CD14-positive monocyte (primary cell): ENCODE results near the gene COL9A3. TPM values are rescaled to one million over a fixed set of nuclear protein-coding genes. Genes with fewer than 3 reads are reported as not detected.

Experiments
- DNase-seq, 3 donors: peaks; one replicate each; pipeline ENCODE4 v3.0.0-alpha.2; 2011 to 2022
- H2AFZ ChIP-seq: 2 replicates; pipeline ENCODE4 v1.6.0; 2012; ENCODE audit warnings: mild to moderate bottlenecking, low read depth, low read length, inconsistent platforms; ENCODE audit not compliant: insufficient read depth, poor library complexity, severe bottlenecking
- H3K27ac ChIP-seq, 2 donors: 1 replicate in 1 of 2; 2 replicates in 1 of 2; pipeline ENCODE4 v1.5.1; 2012 to 2013; ENCODE audit warnings: low read length in 2 of 2, control low read depth in 1 of 2, inconsistent platforms in 1 of 2, low read depth in 1 of 2, mild to moderate bottlenecking in 1 of 2
- H3K27me3 ChIP-seq, 2 donors: one replicate each; pipeline versions ENCODE4 v1.6.0 to v1.6.1; 2011 to 2013; ENCODE audit warnings: low read length in 2 of 2; ENCODE audit not compliant: control insufficient read depth in 2 of 2, insufficient read depth in 2 of 2
- H3K36me3 ChIP-seq, 2 donors: replicated peaks in 1 of 2; 1 replicate in 1 of 2; 2 replicates in 1 of 2; pipeline versions ENCODE4 v1.5.1 to v1.6.1; 2012 to 2013; ENCODE audit warnings: low read length in 2 of 2, control low read depth in 1 of 2, inconsistent platforms in 1 of 2, mild to moderate bottlenecking in 1 of 2; ENCODE audit not compliant: insufficient read depth in 2 of 2, control insufficient read depth in 1 of 2
- H3K4me1 ChIP-seq, 2 donors: 1 replicate in 1 of 2; 2 replicates in 1 of 2; pipeline versions ENCODE4 v1.5.1 to v1.6.1; 2012 to 2013; ENCODE audit warnings: low read length in 2 of 2, control low read depth in 1 of 2, inconsistent platforms in 1 of 2, mild to moderate bottlenecking in 1 of 2, moderate library complexity in 1 of 2; ENCODE audit not compliant: insufficient read depth in 2 of 2, control insufficient read depth in 1 of 2
- H3K4me2 ChIP-seq: replicated peaks from 2 replicates; pipeline ENCODE3; 2012; ENCODE audit warnings: low read length, moderate library complexity, mild to moderate bottlenecking; ENCODE audit not compliant: poor library complexity, severe bottlenecking; ENCODE audit errors: extremely low read depth
- H3K4me3 ChIP-seq, 3 experiments: fragments of 200-600 bp in 1 of 3; sonication (generic) in 1 of 3; replicated peaks in 1 of 3; 1 replicate in 2 of 3; 2 replicates in 1 of 3; pipeline ENCODE4 v1.5.1; 2011 to 2013; ENCODE audit warnings: low read length in 3 of 3, mild to moderate bottlenecking in 3 of 3, control low read depth in 2 of 3, low read depth in 2 of 3, inconsistent platforms in 1 of 3, moderate library complexity in 1 of 3
- H3K79me2 ChIP-seq: 2 replicates; pipeline ENCODE4 v1.6.0; 2012; ENCODE audit warnings: mild to moderate bottlenecking, control low read depth, inconsistent platforms, low read length, moderate library complexity; ENCODE audit not compliant: insufficient read depth
- H3K9ac ChIP-seq: 2 replicates; pipeline ENCODE4 v1.6.0; 2017; ENCODE audit warnings: low read length, mild to moderate bottlenecking; ENCODE audit not compliant: insufficient read depth, poor library complexity, severe bottlenecking
- H3K9me3 ChIP-seq, 2 donors: replicated peaks in 1 of 2; 1 replicate in 1 of 2; 2 replicates in 1 of 2; pipeline versions ENCODE4 v1.5.1 to v1.6.1; 2012 to 2013; ENCODE audit warnings: low read length in 2 of 2, control low read depth in 1 of 2; ENCODE audit not compliant: control insufficient read depth in 1 of 2, insufficient read depth in 1 of 2
- H4K20me1 ChIP-seq: 2 replicates; pipeline ENCODE4 v1.6.0; 2012; ENCODE audit warnings: mild to moderate bottlenecking, low read length, control low read depth, moderate library complexity; ENCODE audit not compliant: insufficient read depth
- H3K27ac Mint-ChIP-seq, 7 donors: one replicate each; pipeline ENCODE4 v1.8.0; 2020; ENCODE audit warnings: mild to moderate bottlenecking in 7 of 7, mixed read lengths in 7 of 7, moderate library complexity in 6 of 7, inconsistent platforms in 2 of 7
- H3K27me3 Mint-ChIP-seq, 3 donors: one replicate each; pipeline ENCODE4 v1.8.0; 2021 to 2022; ENCODE audit warnings: low read depth in 3 of 3, mild to moderate bottlenecking in 3 of 3, mixed read lengths in 3 of 3, moderate library complexity in 3 of 3, inconsistent platforms in 1 of 3
- H3K36me3 Mint-ChIP-seq, 2 donors: one replicate each; pipeline ENCODE4 v1.8.0; 2020; ENCODE audit warnings: mixed read lengths in 2 of 2, inconsistent platforms in 1 of 2, mild to moderate bottlenecking in 1 of 2
- H3K4me1 Mint-ChIP-seq: one replicate; pipeline ENCODE4 v1.8.0; 2020; ENCODE audit warnings: mild to moderate bottlenecking, mixed read lengths
- H3K4me3 Mint-ChIP-seq, 2 donors: one replicate each; pipeline ENCODE4 v1.8.0; 2020; ENCODE audit warnings: mild to moderate bottlenecking in 2 of 2, mixed read lengths in 2 of 2, moderate library complexity in 1 of 2
- H3K9me3 Mint-ChIP-seq, 7 donors: one replicate each; pipeline ENCODE4 v1.8.0; 2020 to 2022; ENCODE audit warnings: mixed read lengths in 7 of 7, mild to moderate bottlenecking in 6 of 7, moderate library complexity in 6 of 7, inconsistent platforms in 2 of 7
- WGBS: methylation state at CpG from one replicate; pipeline ENCODE4 v1.1.5; 2013; ENCODE audit warnings: missing lambda C conversion rate; ENCODE audit not compliant: insufficient coverage; 5-methylcytosine and 5-hydroxymethylcytosine counted together
- intact Hi-C, 2 donors: fragments of 100-400 bp; cut with micrococcal nuclease; formaldehyde crosslinking; loops; one replicate each; pipeline versions ENCODE4 v1.15.0 to v1.15.1; 2023
- polyA plus RNA-seq, 3 donors: library from polyadenylated mRNA; depleted of rRNA in 1 of 3; unstranded in 2 of 3; stranded (reverse) in 1 of 3; fragments of 300-500 nt in 2 of 3; fragments of >200 nt in 1 of 3; fragmentation: Illumina TruSeq in 2 of 3; gene quantifications; 1 replicate in 2 of 3; 2 replicates in 1 of 3; pipeline ENCODE4 v1.2.3, GENCODE V29; 2012 to 2021
- TF ChIP-seq, protein P1 (sequence below): fragments of 200-600 bp; IDR thresholded peaks from one replicate; pipeline ENCODE4 v1.8.0; 2022; ENCODE audit warnings: antibody characterized with exemption, mild to moderate bottlenecking

Gene COL9A3
- polyA plus RNA-seq, 3 donors: 1.8 to 4.4 (median 2.6) TPM

DNA sequence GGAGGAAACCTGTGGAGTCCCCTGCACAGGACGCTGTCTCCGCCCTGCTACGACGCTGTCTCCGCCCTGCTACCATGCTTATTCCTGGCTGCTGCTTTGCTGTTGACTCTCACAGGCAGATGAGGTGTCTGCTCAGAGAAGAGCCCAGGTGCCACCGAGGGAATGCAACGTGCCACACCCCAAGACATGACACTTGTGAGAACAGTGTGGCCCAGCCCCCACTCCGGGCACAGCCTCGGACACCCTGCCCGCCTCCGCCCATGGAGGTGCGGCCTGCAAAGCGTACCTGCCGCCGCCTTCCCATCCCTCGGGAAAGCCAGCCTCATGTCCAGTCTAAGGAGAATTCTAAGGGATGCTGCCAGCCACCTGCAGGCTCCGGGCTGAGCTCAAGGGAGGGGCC, 36.2 kb upstream of the COL9A3 start:
- H3K9ac ChIP-seq: no peak overlapping the region
- peaks cover 20 to 22% of the 10 kb centered on the region in 2 donors for H3K4me1 ChIP-seq
- H4K20me1 ChIP-seq: no peaks in the 10 kb centered on the region
- no peaks in the 10 kb centered on the region for H3K9me3 ChIP-seq
- DNase-seq: no peak
- intact Hi-C loops: loop anchor here in 1 of 2 donors (2.0 kb wide), 1 partner anchor 32 kb away; no protein-coding TSS in a partner anchor
- TF ChIP-seq, protein P1, sequence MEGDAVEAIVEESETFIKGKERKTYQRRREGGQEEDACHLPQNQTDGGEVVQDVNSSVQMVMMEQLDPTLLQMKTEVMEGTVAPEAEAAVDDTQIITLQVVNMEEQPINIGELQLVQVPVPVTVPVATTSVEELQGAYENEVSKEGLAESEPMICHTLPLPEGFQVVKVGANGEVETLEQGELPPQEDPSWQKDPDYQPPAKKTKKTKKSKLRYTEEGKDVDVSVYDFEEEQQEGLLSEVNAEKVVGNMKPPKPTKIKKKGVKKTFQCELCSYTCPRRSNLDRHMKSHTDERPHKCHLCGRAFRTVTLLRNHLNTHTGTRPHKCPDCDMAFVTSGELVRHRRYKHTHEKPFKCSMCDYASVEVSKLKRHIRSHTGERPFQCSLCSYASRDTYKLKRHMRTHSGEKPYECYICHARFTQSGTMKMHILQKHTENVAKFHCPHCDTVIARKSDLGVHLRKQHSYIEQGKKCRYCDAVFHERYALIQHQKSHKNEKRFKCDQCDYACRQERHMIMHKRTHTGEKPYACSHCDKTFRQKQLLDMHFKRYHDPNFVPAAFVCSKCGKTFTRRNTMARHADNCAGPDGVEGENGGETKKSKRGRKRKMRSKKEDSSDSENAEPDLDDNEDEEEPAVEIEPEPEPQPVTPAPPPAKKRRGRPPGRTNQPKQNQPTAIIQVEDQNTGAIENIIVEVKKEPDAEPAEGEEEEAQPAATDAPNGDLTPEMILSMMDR: no peak
- Mint-ChIP-seq H3K4me1 (peaks cover 25% of the 10 kb centered on the region), H3K36me3 (no peaks in the 10 kb centered on the region), H3K4me3 (no peak overlapping the region), H3K27me3 (peaks cover 0 to 7% (median 3%) of the 10 kb centered on the region in 3 donors), H3K9me3 (peaks cover 0 to 5% (median 2%) of the 10 kb centered on the region in 7 donors), H3K27ac (no peak overlapping the region)
- no peak overlapping the region for H3K4me3 ChIP-seq
- no peak overlapping the region for H3K27ac ChIP-seq
- no peaks in the 10 kb centered on the region for H3K27me3 ChIP-seq
- WGBS: 87% methylated on average over 17 of the region's 17 CpGs
- H3K36me3 ChIP-seq: no peaks in the 10 kb centered on the region
- no peak overlapping the region for H2AFZ ChIP-seq
- no peak overlapping the region for H3K4me2 ChIP-seq
- no peaks in the 10 kb centered on the region for H3K79me2 ChIP-seq

DNA sequence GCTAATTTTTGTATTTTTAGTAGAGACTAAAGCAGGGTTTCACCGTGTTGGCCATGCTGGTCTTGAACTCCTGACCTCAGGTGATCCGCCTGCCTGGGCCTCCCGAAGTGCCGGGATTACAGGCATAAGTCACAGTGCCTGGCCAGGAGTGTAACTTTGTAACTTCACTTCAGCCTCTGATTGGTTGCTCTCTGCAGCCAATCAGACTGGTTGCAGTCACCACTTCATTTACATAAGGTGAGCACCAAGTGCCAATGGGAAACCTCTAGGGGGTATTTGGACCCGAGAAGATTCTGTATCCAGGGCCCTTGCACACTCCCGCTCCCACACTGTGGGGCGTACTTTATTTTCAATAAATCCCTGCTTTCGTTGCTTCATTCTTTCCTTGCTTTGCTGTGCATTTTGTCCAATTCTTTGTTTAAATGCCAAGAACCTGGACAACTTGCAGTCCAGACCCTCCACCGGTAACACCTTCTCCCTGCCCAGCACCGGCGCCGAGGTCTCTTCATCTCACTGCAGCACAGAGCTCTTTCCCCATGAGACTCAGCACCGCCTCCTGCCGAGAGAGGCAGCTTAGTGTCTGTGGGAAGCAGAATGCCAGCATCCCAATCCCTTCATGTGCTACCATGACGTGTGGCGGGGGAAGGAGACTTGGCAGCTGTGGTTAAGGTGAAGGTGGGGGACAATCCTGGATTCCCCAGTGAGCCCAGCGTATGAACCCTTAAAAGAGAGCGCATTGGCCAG, 34.5 kb upstream of the COL9A3 start:
- Histone ChIP-seq H3K4me3 (no peak overlapping the region), H3K9me3 (peaks cover 0 to 7% of the 10 kb centered on the region in 2 donors), H3K27ac (no peak overlapping the region), H3K36me3 (no peaks in the 10 kb centered on the region), H3K27me3 (no peaks in the 10 kb centered on the region), H3K4me1 (peaks cover 6 to 15% of the 10 kb centered on the region in 2 donors), H4K20me1 (no peaks in the 10 kb centered on the region), H3K9ac (no peak overlapping the region), H3K4me2 (no peak overlapping the region), H2AFZ (no peak overlapping the region), H3K79me2 (no peaks in the 10 kb centered on the region)
- TF ChIP-seq, protein P1: no peak
- Mint-ChIP-seq H3K27me3 (peaks cover 0 to 8% (median 7%) of the 10 kb centered on the region in 3 donors), H3K9me3 (peaks cover 6 to 9% (median 8%) of the 10 kb centered on the region in 7 donors), H3K36me3 (peaks cover 4 to 10% of the 10 kb centered on the region in 2 donors), H3K4me3 (no peak overlapping the region), H3K4me1 (peaks cover 16% of the 10 kb centered on the region), H3K27ac (peak overlapping the region in 1 of 7 donors; percentile 58)
- intact Hi-C loops: no loop called here
- 94% methylated on average over 10 of the region's 18 CpGs for WGBS
- no peak for DNase-seq
